Liver (tissue), 3 donors: ENCODE measurements around the gene NSUN2.

Experiments used
- ATF3 ChIP-seq: IDR thresholded peaks from 2 replicates; pipeline ENCODE4 v1.6.1; 2016; ENCODE audit warnings: antibody characterized with exemption
- CTCF ChIP-seq: fragments of 150-350 bp; IDR thresholded peaks from 2 replicates; pipeline ENCODE4 v1.5.1; 2017; ENCODE audit warnings: improper control_type of control experiment, low read depth, low read length; ENCODE audit not compliant: missing input control
- GABPA ChIP-seq, 2 donors: IDR thresholded peaks in 1 of 2; conservative IDR thresholded peaks in 1 of 2; 2 replicates each; pipeline ENCODE4 v1.6.1; 2016; ENCODE audit warnings: antibody characterized with exemption in 2 of 2, mild to moderate bottlenecking in 1 of 2, moderate library complexity in 1 of 2
- HNF4G ChIP-seq: IDR thresholded peaks from 2 replicates; pipeline ENCODE4 v1.6.1; 2016; ENCODE audit warnings: antibody characterized with exemption
- JUND ChIP-seq, 2 donors: IDR thresholded peaks; 2 replicates each; pipeline ENCODE4 v1.6.1; 2016; ENCODE audit warnings: antibody characterized with exemption in 2 of 2
- NR2F2 ChIP-seq: IDR thresholded peaks from 2 replicates; pipeline ENCODE4 v1.6.1; 2016; ENCODE audit warnings: antibody characterized with exemption
- RAD21 ChIP-seq, 2 donors: IDR thresholded peaks; 2 replicates each; pipeline ENCODE4 v1.6.1; 2016; ENCODE audit warnings: antibody characterized with exemption in 2 of 2, mild to moderate bottlenecking in 2 of 2
- RXRA ChIP-seq, 2 donors: IDR thresholded peaks; 2 replicates each; pipeline ENCODE4 v1.6.1; 2017 to 2018; ENCODE audit warnings: antibody characterized with exemption in 2 of 2, mild to moderate bottlenecking in 1 of 2
- SP1 ChIP-seq: IDR thresholded peaks from 2 replicates; pipeline ENCODE4 v1.6.1; 2018; ENCODE audit warnings: antibody characterized with exemption, mild to moderate bottlenecking
- donor health status: healthy.
- donor health status: healthy.

- TF ChIP-seq CTCF = no peak
- no peak for TF ChIP-seq RXRA (IDR thresholded peaks at IDR 0.05)
- no peak for TF ChIP-seq JUND (IDR thresholded peaks at IDR 0.05)
- TF ChIP-seq ATF3 = no peak
- TF ChIP-seq HNF4G = no peak
- TF ChIP-seq NR2F2 = no peak
- TF ChIP-seq SP1 = no peak
- no peak for TF ChIP-seq GABPA (IDR thresholded peaks at IDR 0.05 in 1 of 2, conservative IDR thresholded peaks at IDR 0.05 in 1 of 2)
- no peak for TF ChIP-seq RAD21 (IDR thresholded peaks at IDR 0.05)
Observed at GRCh38 chr5:6623941-6624340, 8.9 kb downstream of the NSUN2 start.
